ENCODE data around the gene IFITM10.
A peak's percentile ranks its signal among the peaks of the same experiment; 100 is the strongest.
"Not testable (repeated sequence)": the region's sequence is repeated elsewhere in the genome, so short reads cannot be mapped to it uniquely, and the experiment has no call there.

IFITM10 gene

DNA sequence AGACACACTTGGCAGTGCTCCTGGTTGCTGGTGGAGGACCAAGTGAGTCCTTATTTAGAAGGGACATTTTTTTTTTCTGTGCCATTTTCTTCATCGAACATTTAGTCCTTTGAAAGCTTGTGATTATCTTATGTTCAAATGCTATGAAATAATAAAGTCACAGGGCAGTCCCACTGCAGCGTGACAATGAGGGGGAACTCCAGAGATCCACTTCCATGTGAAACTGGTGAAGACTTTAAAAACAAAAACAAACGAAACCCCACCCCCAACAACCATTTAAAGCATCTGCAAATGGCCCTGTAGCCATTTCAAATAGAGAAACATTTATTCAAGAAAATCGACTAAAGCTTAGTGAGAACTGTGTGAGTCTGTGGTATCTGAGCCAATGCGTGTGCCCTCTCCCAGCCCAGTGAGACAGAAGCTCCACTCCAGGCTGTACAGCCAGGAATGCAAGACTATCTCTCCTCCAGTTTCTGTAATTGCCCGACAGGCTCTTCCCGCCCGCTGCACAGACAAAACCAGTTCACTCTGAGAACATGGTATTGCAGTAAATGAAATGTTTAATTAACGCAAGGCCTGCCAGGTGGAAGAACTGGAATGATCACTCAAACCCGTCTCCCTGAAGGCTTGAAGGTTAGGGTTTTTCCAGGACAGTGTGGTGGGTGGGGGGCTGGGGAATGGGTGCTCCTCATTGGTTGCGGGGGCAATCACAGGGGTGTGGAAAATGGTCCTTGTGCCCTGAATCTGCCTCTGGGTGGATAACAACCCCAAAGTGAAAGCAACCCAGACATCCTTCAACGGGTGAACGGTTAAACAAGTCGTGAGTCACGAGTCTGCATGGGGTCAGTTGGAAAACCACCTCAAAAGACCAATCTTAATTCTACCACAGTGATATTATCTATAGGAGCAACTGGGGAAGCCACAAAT lies 45.0 kb downstream of the IFITM10 start:
- no peak for DNase-seq

DNA sequence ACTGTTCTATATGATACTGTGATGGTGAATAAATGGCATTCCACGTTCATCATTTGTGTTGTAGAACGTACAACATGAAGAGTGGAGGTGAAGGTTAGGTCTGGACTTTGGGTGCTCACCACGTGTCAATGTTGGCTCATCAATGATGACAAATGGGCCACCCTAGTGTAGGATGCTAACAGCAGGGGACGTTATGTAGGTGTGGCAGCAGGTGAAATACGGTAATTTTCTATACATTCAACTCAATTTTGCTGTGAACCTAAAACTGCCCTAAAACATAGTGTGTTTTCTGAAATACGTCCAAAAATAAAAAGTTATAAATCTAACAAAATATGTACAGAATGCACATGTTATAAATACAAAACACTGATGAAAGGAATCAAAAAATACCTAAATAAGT lies 47.2 kb downstream of the IFITM10 start:
- no peak for DNase-seq

DNA sequence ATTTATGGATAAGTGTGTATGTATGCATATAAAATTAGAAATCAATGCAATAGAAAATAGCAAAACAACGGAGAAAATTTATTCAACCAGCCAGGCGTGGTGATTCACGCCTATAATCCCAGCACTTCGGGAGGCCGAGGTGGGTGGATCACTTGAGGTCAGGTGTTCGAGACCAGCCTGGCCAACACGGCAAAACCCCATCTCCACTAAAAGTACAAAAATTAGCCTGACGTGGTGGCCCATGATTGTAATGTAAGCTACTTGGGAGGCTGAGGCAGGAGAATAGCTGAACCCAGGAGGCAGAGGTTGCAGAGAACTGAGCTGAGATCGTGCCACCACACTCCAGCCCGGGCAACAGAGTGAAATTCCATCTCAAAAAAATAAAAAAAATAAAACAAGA lies 47.9 kb downstream of the IFITM10 start:
- DNase-seq = no peak

DNA sequence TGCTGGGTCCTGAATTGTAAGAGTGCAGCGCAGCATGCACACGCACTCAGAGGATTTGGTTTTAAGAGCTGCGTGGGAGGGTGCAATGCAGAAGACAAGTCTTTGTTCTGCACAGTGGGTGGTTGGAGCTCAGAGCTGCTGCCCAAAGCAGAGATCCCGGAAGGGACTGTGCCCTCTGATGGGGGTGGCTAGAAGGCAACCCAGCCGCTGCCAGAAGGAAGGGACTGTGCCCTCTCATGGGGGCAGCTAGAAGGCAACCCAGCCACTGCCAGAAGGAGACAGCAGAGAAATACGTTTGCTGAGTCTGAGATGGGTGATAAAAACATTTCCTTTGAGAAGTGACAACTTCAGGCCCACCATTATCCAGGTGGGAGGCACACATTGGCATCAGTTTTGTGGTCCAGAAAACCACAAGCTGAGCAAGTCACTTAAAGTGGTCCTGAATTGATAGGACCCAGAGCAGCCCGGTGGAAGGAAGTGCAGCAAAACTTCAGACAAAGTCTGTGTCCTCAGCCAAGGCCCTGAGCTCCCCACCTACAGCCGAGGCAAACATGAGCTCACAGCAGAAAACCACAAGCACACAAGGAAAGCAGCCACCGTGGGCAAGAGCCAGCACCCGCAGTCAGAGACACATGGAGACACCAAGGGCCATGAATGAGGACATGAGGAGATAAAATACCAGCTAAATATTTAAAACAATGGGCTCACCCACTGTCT lies 49.1 kb downstream of the IFITM10 start:
- DNase-seq = no peak

DNA sequence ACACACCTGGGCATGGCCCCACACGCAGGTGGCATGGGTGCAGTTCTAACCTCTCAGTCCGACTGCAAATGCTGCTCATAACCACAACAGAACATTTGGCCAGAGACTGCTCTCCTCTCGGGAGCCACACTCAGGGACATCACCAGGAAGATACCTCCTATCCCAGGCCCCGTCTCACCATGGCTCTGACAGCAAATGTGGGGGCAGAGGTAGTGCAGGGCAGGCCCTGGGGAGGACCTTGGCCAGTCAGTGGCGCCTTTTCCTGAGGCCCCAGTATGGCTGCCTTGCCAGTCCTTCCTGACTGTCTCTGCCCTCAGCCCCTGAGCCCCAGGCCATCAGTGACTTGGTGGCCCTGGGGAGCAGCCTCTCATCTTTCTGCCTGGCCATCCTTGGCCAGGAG lies 50.6 kb downstream of the IFITM10 start:
- DNase-seq = no peak

DNA sequence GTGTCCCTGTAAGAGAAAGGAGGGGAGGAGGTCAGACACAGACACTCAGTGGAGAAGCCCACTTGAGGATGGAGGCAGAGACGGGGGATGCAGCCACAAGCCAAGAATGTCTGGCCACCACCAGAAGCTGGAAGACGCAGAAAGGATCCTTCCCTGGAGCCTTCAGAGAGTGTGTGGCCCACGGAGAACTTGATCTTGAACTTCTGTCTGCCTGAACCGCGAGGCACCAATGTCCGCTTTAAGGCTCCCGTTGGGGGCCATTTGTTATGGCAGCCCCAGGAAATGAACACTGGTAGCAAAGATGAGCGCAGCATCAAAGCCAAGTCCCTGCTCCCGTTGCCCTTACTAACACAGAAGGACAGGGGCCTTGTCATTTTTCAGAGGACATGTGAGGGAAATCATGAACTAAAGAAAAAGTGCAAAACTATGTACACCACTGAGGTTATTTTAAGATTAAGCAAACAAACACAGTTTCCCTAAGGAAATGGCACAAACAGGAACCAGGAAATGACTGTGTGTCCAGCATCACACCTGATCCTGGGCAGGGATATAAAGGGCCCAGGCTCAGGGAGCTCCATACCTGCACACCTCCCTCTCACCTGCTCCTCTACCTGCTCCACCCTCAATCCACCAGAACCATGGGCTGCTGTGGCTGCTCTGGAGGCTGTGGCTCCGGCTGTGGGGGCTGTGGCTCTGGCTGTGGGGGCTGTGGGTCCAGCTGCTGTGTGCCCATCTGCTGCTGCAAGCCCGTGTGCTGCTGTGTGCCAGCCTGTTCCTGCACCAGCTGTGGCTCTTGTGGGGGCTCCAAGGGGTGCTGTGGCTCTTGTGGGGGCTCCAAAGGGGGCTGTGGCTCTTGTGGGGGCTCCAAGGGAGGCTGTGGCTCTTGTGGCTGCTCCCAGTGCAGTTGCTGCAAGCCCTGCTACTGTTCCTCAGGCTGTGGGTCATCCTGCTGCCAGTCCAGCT lies 53.5 kb downstream of the IFITM10 start, which contains the start of gene KRTAP5-6:
Gene KRTAP5-6 (plus strand): TSS at position 588 of the 963 bp plus-strand sequence. CDS start 51 bp downstream, at position 639.
- DNase-seq = no peak

DNA sequence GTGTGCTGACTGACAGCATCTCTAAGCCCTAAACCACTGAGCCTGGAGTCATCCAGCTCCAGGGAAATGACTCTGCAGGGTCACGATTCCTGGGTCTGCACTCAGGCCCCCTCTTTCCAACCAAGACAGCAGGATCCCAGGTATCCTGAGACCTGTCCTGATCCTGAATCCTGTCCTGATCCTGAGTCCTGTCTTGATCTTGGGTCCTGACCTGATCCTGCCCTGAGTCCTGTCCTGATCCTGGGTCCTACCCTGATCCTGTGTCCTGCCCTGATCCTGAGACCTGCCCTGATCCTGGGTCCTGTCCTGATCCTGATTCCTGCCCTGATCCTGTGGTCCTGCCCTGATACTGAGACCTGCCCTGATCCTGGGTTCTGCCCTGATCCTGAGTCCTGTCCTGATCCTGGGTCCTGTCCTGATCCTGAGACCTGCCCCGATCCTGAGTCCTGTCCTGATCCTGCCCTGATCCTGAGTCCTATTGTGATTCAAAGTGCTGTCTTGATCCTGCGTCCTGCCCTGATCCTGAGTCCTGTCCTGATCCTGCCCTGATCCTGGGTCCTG lies 54.8 kb downstream of the IFITM10 start:
- DNase-seq = no peak

DNA sequence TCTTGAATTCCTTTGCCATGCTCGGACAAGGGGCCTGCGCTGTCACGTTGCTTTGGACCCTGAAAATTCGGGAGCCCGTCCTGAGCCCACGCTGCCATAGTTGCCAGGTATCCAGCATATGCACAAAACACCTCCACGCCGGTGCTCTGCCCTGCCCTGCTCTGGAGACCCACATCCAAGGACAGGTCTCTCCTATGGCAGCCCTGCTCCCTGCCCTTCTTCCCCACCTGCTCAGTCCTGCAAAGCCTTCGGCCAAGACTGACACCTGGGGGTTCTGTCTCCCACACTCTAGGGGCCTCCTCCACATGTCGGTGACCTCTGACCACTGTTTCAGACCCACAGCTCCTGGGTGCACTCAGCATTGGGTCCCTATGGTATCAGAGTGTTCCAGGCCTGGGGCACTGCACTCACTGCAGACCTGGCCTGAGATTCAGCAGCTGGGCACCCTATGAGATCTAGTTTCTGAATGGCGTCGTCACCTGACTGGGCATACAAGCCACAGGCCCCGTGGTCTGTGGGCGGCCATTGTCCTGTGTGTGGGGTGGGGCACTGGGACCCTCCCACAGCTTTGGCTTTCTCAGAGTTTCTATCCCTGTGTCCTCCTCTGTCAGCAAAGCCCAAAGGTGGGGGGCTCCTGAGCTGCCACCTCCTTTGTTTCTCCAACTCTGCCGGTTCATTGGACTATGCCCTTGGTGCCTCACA lies 55.4 kb downstream of the IFITM10 start:
- no peak for DNase-seq

DNA sequence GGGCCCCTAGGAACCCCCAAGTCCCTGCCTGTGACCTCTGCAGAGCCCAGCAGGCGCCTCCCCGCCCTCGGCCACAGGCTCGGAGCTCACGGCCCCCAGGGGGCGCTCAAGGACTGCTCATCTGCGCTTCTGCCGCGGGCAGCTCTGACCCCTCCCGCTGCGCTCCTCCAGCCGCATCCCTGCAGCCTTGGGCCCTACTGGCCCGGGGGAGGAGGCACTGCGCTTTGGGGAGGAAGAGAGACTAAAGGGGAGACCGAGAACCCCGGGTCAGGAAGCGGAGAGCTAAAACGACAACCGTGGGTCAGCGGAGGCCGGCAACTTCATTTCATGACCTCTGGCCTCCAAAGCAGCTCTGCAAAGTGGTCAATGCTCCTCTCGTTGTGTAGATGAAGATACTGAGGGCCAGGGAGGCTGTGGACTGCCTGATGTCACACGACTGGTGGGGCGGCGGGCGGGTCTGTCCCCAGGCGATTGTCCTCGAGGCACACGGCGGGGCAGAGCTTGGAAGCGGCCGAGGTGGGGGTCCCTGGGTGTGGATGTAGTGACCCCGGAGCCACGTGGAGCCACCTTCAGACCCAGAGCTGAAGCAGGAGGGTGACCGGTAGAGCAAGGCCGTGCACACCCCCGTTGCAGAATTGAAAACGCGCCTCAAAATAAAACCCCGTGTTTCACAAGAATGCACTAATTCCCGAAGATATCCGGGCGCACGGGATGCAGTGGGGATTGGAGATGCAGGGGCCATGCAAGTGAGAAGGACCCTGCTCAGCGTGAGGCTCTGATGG lies 56.1 kb downstream of the IFITM10 start:
- DNase-seq = peak; percentile 76

DNA sequence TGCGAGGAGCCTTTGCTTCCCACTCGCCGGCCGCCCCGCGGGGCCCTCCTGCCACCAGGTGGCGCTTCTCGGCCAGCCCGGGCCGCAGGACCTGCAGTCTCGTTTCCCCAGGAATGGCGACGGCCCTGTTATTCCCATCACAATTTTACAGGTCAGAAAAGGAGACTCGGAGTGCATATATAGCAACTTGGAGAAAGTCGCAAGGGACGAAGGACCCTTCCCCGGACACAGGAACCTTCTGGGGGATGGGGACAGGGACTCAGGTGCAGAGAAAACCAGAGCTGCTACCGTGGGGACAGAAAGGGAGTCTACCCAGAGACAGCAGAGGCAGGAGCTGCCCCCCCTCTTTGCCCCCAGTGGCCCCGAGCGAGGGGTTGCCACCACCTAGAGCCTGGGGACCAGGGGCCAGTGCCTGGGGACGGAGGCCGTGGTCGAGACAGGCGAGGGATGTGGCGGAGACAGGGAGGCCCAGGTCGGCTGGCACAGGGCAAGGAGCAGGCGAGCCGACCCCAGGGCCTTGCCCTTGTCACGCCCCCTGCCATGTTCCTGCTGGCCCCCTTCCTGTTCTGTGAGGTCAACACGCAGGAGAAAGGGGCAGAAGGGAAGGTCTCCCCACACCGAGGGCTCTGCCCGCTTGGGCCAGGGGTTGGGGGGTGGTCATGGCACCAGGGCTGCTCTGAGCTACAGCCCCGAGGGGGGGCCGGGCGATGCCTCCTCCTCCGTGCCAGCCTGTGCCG lies 56.9 kb downstream of the IFITM10 start:
- peak; percentile 69 for DNase-seq

DNA sequence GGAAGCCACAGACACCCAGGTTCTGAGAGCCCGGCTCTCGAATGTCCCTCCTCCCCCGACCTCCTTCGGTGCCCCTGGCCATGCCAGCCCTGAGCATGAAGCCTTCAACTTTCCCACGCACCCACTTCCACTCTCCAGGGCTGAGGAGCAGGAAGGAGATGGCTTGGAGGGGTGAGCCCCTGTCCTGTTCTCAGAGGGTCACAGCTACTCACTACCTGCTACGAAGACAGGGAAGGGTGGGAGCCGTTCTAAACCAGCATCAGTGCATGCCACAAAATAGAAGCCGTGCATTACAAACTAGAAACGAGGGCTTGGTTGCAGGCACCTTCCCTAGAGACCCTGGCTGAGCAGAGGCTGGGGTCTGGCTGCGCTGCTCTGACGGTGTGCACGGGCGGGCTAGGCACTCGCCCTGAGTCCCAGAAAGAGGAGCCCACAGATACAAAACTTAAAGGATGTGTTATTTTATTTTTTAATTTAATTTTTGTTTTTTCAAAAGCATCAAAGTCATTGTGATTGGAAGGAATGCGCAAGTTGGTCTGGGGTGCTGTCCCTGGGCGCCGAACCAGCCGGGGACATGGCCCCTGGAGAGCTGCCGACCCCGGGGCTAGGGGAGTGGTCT lies 57.6 kb downstream of the IFITM10 start:
- no peak for DNase-seq

DNA sequence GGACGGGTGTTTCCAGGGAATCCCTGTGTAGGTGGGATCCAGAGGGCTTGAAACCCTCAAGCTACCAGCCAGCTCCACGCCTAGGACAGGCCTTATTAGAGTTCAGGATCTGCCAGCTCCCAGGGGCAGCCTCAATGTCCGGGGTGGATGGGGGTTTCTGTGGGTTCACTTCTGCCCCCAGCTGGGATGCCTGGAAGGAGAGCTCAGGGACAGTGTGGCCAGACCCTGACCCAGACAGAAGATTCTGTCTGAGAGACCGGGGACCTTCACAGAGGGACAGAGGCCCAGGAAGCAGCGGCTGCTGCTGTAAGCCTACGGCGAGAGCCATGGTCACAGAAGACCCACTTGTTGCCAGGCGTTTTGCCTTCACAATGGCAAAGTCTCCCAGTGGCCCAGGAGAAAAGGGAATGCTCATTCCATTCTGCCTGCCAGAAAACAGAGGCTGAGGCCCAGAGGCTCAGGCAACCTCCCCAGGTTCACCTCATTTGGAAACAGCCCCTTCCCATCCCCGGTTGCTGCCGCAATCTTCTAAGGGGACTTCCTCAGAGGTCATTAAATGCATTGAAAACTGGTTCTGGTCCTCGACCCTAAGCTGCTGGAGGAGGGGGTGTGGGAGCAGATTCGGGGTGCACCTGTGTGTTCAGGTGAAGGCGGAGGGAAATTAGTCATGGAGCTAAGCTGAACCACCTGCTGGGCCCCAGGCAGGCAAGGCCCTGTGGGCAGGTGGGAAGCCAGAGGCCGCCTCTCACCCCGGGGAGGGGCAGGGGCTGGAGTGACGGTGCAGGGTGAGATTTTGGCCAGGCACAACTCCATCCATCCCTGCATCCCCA lies 58.3 kb downstream of the IFITM10 start:
- DNase-seq = no peak

DNA sequence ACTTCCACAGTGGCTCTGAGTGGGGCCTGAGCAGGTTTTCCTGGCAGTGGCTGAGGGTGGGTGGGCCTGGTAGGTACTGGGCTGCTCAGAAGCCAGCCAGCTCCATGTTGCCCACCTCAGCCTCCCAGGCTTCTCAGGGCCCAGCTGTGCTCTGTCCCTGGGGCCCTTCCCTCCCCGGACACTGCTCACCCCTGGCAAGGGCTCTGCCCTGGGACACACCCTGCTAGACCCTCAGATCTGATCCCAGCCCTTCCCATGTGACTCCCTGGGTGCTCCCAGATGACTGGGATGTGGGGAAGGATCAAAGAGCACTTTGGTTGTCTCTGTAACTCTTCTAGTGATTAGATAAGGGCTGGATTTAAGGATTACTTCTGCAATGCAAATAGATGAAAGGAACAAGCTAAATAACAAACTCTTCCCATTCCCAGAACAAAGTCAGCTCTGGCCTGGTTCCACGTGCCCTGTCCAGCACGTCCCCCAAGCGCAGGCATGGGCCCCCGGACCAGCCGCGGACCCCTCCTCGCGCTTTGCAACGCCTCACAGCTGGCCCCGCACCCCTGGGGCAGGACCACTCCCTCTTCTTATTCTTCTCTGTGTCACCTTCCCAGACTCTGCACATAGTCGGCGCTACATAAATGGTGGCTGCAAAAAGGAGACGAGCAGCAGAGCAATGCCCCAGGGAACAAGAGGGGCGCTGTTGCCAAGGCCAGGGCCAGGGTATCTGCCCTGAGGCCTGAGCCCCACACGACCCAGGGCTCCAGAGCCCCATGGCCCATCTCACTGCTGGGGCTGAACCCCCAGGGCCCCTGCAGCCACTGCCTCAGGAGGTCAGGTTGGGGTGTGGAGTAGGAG lies 59.1 kb downstream of the IFITM10 start:
- DNase-seq = no peak

DNA sequence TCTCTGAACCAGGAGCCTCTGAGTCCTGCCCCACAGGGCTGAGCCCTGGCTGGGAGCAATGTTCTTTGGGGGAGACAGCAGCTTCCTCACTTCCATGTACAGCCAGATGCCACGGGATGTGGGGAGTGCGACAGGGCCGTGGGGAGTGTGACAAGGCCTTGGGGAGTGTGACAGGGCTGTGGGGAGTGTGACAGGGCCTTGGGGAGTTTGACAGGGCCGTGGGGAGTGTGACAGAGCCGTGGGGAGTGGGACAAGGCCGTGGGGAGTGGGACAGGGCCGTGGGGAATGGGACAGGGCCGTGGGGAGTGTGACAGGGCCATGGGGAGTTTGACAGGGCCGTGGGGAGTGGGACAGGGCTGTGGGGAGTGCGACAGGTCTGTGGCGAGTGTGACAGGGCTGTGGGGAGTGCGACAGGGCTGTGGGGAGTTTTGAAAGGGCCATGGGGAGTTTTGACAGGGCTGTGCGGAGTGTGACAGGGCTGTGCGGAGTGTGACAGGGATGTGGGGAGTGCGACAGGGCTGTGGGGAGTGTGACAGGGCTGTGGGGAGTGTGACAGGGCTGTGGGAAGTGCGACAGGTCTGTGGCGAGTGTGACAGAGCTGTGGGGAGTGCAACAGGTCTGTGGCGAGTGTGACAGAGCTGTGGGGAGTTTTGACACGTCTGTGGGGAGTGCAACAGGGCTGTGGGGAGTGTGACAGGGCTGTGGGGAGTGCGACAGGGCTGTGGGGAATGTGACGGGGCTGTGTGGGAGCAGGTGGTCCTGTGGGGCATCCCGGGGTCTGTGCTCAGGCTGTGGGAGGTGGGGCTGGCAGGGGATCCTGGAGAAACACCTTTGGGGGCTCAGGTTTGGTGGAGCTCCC lies 60.0 kb downstream of the IFITM10 start:
- no peak for DNase-seq

DNA sequence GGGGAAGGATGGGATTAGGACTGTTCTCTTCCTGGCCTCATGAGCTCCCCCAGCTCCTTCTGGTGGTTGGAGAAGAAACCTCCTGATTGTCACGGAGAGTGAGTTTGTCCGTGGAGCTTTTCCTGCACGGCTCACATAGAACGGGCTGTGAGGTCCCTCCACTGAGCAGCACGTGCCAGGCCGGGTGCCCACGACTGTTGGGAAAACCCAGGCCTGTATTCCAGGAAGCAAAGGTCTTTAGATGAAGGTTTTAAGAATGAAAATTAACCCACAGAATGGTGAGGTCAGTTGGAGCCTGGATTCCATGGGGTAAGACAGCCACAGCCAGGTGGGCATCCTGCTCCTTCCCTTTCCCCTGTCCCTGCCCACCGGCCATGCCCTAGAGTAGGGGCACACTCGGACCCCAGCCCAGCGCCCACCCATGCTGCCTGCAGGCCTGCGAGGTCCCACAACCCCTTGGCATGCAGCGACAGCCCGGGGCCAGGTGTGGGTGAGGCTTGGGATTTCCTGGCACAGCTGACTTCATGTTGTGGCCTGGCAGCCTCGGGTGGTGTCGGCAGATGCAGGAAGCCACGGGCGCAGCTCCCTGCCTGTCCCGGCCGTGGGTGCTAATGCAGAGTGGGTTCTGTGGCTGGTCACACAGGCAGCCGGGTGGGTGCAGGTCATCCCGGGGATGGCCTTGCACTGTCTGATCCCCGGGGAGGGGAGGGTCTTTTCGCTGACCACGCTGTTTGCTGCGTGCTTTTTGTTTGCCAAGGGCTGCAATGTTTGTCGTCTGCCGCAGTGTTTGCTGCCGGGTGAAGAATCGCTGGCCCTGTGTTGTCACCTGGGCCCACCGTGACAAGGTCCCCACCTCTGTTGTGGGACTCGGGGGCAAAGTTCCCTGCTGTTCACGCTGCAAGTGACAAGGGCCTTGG lies 60.9 kb downstream of the IFITM10 start:
- DNase-seq = not testable (repeated sequence)

Measured in fibroblast of skin of right biceps (primary cell).